ENCODE measurements around the gene ERC2.

Gene ERC2

GRCh38 chr3:55556619-55557537 lies 911.4 kb downstream of the ERC2 start:
- DNase-seq (ENCODE audit: low read depth) = no peak

DNA sequence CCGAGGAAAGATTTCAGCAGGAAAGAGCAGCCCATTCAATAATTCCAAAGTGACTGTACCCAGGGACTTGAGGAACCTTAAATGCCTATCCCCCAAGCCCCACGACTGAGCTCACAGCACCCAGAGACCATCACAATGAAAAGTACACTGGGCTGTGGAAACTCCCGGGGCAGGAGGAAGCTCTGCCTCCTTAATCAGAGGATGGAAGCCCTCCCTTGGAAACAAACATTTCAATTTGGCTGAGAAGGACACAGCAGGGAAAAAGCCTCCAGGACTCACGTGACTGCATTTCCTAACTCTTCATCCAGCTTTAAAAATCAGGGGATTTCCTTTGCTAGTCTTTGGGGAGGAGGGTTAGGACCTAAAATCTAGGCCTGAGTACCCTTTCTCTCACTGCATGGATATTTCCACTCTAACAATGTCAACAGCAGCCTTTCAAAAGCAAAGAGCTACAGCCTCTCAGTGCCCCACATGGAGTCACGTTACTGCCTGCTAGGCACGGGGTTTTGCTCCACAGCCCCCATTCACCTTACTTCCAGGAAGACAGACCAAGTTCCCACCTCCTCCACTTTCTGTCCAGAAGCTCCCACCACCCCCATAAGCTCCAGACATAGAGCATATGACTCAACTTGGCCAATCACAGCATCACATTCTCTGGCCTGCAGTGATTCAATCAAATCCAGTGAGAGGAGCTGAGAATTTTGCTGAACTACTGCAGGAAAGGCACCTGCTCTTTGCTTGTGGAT lies 912.2 kb downstream of the ERC2 start:
- DNase-seq (ENCODE audit: low read depth) = no peak

GRCh38 chr3:55554634-55555425 lies 913.4 kb downstream of the ERC2 start:
- no peak for DNase-seq (ENCODE audit: low read depth)

- DNase-seq (ENCODE audit: low read depth) = no peak
These were observed 916.6 kb downstream of the ERC2 start for GRCh38 chr3:55551644-55552043.

GRCh38 chr3:55549177-55549576 lies 919.1 kb downstream of the ERC2 start:
- no peak for DNase-seq (ENCODE audit: low read depth)

DNA sequence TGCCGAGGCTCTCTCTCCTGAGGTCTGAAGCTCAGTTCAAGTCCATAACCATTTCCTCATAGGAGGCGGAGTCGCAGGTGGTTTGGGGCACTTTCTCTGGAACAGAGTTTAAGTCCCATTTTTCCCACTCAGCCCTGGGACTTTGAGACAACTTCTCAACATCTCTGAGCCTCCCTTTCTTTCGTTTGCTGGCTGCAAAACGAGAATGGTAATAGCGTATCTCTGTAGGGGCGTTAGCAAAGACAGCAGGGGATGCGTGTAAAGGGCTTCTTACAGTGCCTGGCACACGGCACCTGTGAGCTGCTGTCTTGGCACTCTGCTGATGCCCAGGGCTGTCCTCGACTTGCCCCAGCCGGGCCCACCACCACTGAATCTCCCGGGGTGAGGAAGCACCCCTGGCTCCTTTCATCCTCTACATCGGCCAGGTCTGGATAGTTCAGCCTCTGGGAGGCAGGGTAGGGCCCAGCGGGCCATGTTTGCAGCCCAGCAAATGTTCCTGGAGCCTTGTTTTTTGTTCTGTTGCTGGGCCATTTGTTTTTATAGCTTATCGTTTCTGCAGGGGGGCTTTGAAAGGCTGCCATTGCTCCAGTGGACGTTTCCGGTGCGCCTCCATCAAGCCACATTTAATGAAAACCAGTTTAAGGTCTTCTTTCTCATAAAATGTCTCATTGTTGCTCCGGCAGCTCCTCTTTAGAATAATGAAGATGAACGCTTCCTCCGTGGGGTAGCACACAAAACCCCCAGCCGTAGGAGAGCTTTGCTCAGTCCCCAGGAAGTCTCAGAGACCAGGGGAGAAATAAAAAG lies 921.2 kb downstream of the ERC2 start:
- no peak for DNase-seq (ENCODE audit: low read depth)

DNA sequence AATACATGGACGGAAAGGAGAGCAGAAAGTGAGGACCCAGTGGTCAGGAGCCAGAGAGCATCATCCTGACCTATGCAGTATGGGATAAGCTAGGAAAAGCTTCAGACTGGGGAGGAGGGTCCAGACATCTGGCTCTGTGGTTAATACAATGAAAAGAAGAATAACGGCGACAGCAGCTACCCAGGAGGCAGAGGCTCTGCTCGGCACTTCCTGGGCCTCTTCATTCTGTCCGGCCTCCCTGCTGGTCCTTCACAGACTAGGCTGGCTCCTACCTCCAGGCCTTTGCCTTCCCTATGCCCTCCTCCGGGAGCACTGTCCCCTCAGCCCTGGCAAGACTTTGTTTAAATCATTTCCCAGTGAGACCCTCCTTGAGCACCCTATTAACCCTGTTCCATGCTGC lies 922.3 kb downstream of the ERC2 start:
- no peak for DNase-seq (ENCODE audit: low read depth)

GRCh38 chr3:55544219-55544618 lies 924.0 kb downstream of the ERC2 start:
- no peak for DNase-seq (ENCODE audit: low read depth)

DNA sequence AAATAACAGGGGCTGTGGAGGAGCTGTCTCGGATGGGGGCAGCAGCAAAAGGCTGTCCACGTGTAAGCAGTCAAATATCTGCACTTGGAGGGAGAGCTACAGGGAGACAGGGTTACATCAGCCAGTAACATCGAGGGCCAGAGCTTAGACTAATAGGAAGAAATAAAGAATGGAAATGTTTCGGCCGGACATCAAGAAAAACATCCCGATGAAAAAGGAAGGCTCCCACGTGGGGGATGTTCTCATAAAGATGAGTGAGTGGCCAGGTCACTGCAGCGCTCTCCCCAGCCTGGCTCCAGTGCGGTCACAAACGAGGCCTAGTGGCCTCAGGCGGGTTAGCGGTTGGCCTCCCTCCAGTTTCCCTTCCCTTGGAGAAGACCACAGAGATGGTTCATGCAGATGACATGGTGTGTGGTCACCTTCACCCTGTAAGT lies 925.1 kb downstream of the ERC2 start:
- DNase-seq (ENCODE audit: low read depth) = no peak

GRCh38 chr3:55541456-55541855 lies 926.8 kb downstream of the ERC2 start:
- no peak for DNase-seq (ENCODE audit: low read depth)

GRCh38 chr3:55541016-55541415 lies 927.3 kb downstream of the ERC2 start:
- no peak for DNase-seq (ENCODE audit: low read depth)

DNA sequence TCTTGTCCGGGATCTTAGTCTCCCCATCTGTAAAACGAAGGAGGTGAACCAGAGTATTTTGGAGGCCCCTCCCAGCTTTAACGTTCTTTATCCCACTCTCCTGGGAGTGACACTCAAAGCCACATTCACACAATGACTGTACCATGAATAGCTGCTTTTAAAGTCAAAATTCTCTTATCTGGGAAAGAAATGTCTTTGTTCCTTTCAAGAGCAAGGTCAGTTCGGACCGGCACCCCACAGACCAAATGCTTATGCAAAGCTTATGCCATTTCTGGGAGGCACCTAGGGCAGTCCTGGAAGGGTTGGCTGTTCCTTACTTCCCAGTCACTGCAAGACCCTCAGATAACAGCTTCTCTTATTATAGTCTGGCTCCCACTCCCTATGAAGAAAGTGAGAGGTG lies 927.7 kb downstream of the ERC2 start:
- no peak for DNase-seq (ENCODE audit: low read depth)

- DNase-seq (ENCODE audit: low read depth) = no peak
These were observed 930.1 kb downstream of the ERC2 start for GRCh38 chr3:55538158-55538557.

DNA sequence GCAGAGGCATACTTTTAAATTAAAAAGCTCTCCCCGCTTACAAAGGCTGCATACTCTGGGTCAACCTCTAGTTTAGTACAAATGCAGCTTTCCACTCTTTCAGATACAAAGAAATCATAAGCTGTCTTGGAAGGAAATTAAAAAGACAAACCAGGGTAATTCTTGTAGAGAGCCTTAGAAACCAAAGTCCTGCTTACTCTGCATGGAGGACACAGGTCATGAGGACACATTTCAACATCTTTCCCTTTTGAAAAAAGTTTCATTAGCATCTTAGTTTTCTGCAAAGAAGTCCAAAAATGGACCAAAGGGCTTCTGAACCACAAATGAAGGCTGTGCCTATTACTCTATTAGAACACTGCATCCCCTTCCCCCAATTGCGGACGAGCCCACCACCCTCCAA lies 930.7 kb downstream of the ERC2 start:
- DNase-seq (ENCODE audit: low read depth) = no peak

- DNase-seq (ENCODE audit: low read depth) = no peak
These were observed 931.1 kb downstream of the ERC2 start for GRCh38 chr3:55537129-55537528.

- no peak for DNase-seq (ENCODE audit: low read depth)
These were observed 933.4 kb downstream of the ERC2 start for GRCh38 chr3:55534876-55535275.

DNA sequence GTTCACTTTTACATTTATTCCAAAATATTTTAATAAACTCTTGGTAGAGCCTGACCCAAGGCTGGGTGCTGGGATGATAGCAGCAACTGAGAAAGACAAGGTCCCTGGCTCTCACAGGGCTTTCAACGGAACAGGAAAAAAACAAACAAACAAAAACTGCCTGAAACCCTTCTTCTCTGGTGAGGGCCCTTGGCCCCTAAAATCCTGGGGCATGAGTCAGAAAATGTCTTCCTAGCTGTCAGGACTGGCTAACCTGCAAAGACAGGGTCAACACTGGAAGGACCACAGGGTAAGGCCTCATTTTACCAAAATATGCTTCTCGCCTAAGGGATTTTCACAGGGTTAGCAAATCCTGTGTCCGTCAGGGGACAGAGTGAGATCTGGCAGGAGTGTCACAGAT lies 935.5 kb downstream of the ERC2 start:
- DNase-seq (ENCODE audit: low read depth) = no peak

- DNase-seq (ENCODE audit: low read depth) = no peak
These were observed 936.9 kb downstream of the ERC2 start for GRCh38 chr3:55531321-55531720.

DNA sequence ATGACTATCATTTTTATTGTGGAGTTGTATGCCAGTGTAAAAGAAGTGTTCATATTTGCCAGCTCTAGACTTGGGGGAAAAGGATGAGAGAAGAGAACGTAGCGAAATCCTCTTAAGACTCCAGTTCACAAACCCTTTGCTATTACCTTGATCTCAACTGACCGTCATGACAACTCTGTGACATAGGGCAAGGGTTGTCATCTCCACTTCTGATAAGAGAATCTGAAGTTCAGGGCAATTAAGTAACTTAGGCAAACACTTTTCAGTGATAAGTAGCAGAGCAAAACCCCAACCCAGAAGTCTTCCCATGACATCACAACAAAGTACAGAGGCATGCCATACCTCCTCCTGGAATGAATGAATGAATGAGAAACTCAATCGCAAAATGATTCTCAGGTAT lies 940.9 kb downstream of the ERC2 start:
- DNase-seq (ENCODE audit: low read depth) = no peak

DNA sequence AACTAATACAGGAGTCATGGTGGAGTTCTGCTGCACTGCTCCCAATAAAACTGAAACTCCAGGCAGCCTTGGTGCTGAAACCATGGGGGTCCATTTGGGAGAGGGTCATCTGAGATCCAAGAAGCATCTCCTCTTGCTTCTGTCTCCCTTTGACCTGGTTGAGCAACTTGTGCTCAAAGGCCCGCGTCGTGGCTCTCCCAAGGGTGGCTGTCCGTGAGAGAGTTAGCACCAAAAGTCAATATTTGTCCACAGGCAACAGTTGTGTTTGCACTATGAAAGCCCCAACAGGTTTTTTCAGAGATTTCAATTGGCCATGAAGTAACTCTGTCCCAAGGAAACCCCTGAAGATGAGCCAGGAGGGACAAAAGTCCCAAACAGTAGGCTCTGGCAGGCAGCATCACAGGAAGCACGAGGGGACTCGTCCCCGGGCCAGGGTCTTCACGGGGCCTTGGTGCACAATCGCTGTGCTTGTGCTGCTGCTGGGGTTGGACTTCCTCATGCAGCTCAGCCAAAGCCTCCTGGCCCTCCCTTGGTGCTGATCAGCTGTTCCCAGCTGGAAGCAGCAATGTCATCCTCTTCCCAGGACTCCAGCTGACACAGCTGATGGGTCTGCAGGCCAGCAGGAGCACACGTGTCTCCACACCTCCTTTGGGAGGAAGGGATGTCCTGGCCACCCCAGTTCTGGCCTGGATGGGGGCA lies 941.8 kb downstream of the ERC2 start:
- no peak for DNase-seq (ENCODE audit: low read depth)

- DNase-seq (ENCODE audit: low read depth) = no peak
These were observed 942.8 kb downstream of the ERC2 start for GRCh38 chr3:55525436-55525835.

Data from stimulated activated CD8-positive, alpha-beta memory T cell treated with anti-CD3 and anti-CD28 coated beads, Interleukin-15, amount 100 ng/mL, for 24 hours (primary cell).